HT1080 (cell line): Measurements from ENCODE around the gene LAMA5. TPM values are rescaled to one million over a fixed set of nuclear protein-coding genes. Genes with fewer than 3 reads are reported as not detected.

Experiments used
- DNase-seq: peaks from one replicate; pipeline ENCODE4 v3.0.0-alpha.2; 2015; ENCODE audit warnings: low read depth
- total RNA-seq: library from RNA; depleted of rRNA; stranded (reverse); fragments of >200 nt; shearing (Covaris generic); gene quantifications from 2 replicates; pipeline ENCODE4 v1.2.3, GENCODE V29; 2014

LAMA5 gene
- total RNA-seq, 1 experiment from 2014 or later = 20.1 TPM

DNA sequence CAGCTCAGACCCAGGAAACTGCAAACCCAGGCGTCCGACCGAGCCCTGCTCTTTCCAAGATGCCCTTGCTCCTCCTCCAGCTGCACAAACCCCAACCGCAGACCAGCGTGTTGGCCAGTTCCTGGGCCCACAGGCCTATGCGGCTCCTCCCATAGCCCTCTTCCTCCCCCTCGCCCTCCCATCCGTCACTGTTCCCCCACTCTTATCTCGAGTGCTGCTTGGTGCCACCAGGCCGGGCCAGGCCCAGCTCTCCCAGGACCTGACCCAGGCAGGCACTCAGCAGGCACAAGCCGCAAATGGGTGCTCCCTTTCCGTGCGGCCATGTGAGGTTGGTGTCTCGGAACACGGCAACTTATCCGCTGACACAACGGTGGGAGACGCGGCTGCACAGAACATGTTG lies 35.8 kb downstream of the LAMA5 start:
- DNase-seq = no peak

- DNase-seq = no peak
These were observed 36.4 kb downstream of the LAMA5 start for GRCh38 chr20:62330576-62331317.

DNA sequence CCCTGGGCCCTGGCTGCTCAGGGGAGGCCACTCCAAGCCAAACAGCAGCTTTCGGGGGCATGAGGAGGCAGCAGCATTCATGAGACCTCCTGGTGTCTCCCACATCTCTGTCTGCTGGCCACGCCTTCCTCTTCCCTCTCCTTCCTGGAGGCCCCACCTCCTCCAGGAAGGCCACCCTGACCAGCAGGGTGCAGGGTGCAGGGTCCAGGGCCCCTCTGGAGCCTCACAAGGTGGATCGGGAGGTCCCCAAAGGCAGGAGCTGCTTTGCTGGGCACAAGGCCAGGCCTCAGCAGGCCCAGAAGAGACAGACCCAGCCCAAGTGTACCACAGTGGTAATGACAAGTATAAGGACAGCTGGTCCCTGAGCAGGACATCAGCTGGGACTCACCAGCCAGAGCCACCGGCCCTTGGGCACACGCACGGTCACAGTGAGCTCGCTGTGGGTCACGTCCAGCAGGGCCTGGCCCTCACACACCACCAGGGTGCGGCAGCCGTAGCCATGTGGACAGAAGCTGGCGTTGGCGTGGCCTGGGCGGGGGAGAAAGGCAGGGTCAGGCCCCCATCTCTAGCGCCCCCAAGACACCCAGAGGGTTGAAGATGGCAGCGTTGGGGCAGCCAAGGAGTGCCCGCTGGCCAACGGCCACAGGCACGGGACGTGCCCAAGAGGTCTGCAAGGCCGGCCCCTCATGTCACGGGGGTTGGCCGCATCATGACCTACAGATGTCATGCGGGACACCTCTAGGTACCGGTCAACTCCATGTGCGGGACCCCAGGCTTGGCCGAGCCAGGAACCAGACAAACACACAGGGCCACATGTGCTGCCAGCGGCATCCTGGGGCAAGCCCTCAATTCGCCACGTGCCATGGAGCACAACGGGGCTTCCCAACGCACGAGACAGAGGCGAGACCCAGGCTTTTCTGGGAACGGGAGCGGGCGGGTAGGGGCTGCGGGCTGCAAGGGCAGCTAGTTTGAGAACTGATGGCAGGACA lies 37.4 kb downstream of the LAMA5 start:
- no peak for DNase-seq

DNA sequence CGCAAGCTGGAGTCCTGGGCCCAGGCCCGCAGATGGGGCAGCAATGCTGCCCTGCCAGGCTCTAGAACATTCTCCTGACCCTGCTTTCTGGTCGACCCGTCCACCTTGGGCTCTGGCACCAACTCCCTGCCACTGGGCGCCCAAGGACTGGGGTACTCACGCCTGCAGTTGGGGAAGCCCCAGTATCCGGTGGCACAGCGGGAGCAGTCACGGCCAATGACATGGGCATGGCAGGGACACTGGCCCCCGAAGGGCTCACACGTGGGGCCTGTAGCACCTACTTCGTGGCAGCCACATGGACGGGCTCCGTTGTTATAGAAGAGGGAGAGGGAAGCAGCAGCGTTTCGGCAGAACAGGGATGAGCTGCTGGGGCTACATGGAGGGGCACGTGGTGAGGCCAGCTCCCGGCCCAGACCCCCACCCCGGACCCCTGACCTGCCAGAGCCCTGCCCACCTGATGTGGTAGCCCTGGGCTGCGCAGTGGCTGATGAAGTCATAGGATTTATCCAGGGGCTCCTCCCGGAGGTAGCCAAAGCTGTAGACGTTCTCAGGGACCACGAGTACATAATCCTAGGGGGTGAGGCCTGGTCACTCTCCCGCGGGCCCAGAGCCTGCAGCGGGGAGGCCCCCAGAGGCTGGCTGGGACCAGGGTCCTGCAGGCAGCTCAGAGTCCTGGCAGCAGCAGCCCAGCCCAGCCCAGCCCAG lies 38.3 kb downstream of the LAMA5 start:
- no peak for DNase-seq

DNA sequence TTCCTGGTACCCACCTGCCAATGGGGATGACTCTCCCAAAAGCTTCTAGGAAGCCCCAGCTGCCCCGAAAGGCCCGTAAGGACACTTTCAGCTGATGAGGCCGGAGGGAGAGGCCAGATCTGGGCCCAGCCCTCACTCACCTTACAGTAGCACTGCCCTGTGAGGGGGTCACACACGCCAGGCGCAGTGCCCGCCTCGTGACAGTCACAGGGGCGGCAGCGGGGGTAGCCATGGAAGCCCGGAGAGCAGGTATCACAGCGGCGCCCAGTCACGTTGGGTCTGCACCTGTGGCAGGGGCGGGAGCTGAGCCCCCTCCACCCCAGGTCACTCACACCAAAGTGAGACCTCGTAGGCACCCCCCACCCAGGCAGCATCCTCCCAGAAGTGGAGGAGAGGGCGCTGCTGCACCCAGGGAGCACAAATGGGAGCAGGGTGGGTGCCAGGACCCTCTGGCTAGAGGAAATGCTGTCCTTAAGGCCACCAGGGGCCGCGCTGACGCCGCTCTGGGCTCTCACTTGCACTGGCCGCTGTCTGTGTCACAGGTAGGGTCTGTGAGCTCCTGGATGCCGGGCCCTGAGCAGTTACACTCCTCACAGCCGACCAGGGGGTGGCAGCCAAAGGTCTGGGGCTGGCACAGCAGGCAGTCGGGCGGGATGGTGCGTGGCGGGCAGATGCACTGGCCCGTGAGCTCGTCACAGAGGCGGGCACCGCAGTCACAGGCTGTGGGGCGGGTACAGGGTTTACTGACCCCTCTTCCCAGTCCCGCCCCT lies 39.2 kb downstream of the LAMA5 start:
- DNase-seq = no peak

DNA sequence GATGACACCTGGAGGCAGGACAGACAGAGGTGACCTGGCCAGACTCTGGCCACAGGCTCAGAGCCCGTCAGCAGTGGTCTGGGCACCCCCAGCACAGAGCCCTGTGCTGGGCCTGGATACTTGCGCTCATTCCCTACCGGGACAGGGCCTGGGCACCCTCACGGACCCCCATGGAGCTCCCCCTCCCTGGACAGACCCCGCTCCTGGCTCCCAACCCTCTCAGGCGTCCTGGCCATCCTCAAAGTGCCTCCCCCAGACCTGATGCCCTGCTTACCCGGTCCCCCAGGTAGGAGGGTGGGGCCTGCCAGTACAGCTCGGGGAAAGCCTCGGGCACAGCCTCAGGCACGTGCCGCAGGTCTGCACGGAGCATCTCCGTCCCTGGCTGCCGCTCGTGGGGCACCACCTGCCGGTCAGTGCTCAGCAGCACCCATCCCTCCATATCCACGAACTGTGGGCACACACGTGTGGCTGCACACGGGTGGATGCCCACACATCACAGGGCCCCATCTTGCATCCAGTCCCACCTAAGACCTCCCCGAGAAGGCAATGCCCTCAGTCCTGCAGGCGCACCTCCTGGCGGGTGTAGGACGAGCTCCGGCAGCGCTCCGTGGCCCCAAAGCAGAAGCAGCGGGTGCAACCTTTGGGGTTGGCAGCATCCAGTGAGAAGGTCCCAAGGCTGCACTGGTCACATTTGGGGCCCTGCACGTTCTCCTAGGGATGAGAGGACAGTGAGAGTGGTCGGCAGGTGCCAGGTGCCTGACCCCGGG lies 40.0 kb downstream of the LAMA5 start:
- DNase-seq = no peak

GRCh38 chr20:62326559-62326958 lies 40.6 kb downstream of the LAMA5 start:
- DNase-seq = no peak

DNA sequence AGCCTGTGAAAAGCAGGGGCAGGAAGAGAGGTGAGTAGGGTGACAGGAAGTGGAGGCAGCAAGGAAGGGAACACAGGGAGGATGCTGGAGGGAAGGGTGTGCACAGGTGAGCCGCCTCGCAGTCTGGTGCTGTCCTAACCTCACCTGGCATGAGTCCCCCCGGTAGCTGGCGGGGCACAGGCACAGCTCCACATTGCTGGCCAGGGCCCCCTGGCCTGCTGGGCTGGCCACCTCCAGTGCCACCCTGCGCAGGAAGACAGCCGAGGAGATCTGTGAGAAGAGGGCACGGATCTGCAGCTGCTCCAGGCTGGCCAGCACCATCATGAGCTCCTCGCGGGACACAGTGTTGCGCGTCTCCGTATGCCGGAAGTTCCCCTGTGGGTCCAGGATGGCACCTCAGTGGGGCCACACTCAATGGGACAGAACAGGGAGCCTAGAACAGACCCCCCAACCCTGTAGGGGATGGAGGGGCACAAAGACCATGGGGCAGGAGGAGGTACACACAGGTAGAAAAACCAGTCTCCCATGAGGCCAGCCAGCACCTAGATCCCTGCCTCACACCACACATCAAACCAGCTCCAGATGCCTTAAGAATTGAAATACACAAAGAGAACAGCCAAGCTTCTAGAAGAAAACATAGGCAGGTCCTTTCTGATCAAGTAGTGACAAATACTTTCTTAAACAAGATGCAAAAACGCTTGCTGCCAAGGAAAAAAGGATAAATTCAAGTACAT lies 41.8 kb downstream of the LAMA5 start:
- no peak for DNase-seq

GRCh38 chr20:62323980-62324906 lies 42.9 kb downstream of the LAMA5 start:
- DNase-seq = no peak

- DNase-seq = no peak
These were observed 43.7 kb downstream of the LAMA5 start for GRCh38 chr20:62323146-62323979.

DNA sequence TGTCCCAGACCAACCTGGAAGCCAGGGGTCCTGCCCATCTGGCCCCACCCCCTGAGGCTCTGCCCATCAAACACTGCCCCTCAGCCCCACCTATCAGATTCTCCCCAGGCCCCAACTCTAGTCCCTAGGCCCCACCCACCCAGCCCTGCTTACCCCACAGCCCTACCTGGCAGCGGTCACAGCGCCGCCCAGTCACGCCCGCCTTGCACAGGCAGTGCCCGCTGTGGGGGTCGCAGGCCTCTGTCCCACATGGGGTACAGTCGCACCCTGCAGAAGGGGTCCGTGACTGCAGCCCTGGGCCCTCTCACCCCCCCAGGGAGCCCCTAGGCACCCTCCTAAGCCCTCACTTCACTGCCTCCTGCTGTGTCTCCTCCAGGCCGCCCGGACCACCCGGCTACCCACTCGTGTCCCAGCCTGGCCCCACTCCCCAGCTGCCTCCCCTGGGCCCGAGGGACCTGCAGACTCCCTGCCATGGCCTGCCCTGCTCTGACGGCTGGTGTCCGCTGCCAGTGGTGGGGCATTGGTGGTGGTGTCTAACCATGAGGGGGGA lies 44.5 kb downstream of the LAMA5 start:
- DNase-seq = no peak

DNA sequence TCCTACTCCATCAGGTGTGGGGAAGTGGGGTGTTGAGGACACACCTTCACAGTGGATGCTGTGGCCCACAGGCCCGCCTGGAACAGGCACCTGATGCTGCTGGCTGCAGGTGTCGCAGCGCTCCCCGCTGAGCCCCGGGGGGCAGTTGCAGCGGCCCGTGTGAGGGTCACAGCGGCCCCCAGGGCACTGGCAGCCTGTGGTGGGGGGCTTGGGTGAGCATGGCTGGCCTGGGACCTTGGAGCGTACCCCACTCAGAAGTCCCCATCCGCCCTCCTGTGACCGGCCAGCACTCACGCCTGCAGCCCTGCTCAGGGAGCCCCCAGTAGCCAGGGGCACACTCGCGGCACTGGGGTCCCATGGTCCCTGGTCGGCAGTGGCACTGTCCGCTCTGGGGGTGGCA lies 45.1 kb downstream of the LAMA5 start:
- no peak for DNase-seq

- DNase-seq = no peak
These were observed 45.6 kb downstream of the LAMA5 start for GRCh38 chr20:62321521-62321948.

GRCh38 chr20:62320581-62321354 lies 46.3 kb downstream of the LAMA5 start:
- DNase-seq = no peak

GRCh38 chr20:62319346-62319909 lies 47.7 kb downstream of the LAMA5 start:
- DNase-seq = no peak
